ENCODE results near the gene RBM45.
"Not testable (repeated sequence)": the region's sequence is repeated elsewhere in the genome, so short reads cannot be mapped to it uniquely, and the experiment has no call there.

RBM45 gene, protein sequence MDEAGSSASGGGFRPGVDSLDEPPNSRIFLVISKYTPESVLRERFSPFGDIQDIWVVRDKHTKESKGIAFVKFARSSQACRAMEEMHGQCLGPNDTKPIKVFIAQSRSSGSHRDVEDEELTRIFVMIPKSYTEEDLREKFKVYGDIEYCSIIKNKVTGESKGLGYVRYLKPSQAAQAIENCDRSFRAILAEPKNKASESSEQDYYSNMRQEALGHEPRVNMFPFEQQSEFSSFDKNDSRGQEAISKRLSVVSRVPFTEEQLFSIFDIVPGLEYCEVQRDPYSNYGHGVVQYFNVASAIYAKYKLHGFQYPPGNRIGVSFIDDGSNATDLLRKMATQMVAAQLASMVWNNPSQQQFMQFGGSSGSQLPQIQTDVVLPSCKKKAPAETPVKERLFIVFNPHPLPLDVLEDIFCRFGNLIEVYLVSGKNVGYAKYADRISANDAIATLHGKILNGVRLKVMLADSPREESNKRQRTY

DNA sequence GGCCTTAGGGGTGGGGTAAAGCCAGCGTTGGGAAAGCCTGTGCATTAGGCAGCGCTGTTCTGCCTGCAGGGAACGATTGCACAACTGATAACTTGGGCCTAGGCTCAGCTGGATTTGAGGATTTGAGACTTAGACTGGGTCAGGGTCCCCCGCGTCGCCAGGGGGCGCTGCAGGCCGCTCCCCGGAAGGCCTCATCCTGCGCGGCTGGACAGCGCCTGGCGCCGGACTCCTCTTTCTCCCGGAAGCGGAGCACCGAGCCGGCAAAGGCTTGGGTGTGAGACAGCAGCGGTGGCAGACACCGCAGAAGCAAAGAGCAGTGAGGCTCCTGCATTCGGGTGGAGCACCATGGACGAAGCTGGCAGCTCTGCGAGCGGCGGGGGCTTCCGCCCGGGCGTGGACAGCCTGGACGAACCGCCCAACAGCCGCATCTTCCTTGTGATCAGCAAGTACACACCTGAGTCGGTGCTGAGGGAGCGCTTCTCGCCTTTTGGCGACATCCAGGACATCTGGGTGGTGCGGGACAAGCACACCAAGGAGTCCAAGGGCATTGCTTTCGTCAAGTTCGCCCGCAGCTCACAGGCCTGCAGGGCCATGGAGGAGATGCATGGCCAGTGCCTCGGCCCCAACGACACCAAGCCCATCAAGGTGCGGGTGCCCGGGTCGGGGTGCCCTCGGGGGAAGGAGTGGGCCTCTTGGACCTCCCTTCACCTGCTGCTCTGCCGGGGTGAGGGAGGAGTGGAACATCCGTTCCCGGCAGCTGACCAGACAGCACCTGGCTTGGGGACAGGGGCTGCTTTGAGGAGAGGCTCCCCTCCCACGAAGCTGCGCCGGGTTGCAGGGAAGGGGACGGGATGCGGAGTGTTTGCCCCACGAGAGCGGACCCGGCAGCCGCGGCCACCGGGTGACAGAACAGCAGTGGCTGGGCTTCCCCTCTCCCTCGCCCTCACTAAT is at the start of gene RBM45:
TSS of gene RBM45 (plus strand) at position 236 of the 951 bp plus-strand sequence. CDS start at position 346, 110 bp downstream.
- peak; percentile 98 for DNase-seq (ENCODE audit: low spot score)

DNA sequence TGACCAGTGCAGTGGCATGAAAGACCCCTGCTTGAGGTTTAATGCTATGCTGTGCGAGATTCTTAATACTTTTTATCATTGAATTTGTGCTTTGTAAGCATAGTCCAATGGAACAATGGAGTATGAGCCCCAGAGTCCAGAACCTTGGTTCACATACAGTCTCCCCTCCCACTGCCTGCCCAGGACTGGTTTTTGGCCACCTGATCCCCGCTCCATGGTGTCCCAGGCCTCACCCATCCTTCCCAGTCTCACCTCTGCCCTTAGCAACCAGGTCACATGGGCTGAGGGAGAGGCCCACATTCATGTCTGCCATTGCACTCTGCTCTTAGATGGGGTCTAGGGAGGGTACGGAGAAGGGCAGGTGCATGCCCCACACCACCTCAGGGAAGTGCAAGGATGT is 45.9 kb upstream of the RBM45 start:
- no peak for DNase-seq (ENCODE audit: low spot score)

DNA sequence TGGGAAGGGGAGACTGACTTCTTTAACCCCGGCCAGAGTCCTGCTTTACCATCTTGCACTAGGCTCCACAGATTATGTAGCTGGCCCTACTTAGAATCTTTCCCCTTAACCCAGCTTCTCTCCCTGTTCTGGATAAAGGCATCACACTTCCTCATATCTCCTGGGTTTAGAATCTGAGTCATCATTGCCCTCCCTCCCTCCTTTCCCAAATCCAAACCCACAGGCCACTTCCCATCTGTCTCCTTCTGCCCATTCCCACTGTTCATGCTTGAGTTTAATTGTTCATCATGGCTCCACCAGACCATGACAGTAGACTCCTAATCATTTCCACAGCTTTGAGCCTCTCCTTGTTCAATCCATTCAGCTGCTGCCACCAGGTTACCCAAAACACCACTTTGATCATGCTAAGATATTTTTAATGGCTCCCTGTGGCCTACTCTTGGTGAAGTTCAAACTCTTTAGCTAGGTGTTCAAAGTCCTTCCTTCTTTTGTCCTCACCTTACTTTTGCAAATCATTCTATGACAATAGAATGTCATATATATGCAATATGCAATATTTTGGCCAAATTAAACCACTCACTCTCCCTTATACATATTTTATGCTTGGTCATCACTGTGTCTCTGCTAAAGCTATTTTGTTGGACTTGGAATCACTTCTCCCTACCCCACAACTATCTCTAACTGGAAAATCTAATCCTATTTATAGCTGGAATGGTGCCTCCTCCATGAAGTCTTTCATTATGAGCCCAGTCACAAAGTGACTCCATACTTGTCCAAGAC is 45.2 kb upstream of the RBM45 start:
- no peak for DNase-seq (ENCODE audit: low spot score)

DNA sequence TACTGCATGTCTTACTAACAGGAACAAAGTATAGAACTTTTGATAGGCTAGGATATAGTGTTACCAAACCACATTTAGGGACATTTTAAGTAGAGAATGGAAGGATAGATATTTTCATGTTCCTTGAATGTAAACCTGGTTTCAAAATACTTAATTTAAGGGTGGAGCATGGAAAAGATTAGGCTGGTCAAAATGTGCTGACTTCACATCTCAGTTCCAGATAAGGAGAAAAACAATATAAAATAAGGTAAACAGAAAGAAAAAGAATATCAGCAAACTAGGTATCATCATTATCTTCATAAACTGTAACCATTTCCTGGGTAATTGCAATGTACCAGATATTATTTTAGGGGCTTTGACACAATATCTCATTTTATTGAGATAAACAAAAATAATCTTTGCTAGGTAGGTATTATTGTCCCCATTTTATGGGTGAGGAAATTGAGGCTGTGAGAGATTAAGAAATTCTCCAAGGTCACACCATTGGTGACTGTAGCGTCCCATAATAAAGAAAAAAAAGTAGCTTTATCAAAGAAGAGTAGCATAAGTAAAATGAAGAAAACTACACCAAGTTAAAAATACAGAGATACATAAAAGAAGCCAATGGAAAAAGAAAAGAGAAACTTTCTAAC is 43.3 kb upstream of the RBM45 start:
- DNase-seq (ENCODE audit: low spot score), result no peak

DNA sequence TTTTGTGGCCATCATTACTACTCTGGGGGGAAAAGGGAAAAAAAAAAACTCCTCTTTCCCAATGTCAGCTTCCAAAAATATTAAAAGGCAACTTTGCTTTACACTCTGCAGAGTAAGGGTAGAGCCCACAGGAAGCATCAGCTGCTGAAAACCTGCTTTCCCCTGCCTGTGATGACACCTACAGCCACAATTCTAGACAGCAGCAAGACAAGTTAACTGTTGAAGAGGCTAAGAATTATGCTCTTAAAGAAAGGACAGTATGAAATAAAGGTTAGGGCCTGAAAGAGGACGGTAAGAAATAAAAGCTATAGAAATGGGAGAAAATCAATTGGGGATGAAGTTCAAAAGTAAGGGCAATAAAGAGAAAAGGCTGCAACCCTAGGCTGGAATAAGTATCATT is 42.7 kb upstream of the RBM45 start:
- no peak for DNase-seq (ENCODE audit: low spot score)

DNA sequence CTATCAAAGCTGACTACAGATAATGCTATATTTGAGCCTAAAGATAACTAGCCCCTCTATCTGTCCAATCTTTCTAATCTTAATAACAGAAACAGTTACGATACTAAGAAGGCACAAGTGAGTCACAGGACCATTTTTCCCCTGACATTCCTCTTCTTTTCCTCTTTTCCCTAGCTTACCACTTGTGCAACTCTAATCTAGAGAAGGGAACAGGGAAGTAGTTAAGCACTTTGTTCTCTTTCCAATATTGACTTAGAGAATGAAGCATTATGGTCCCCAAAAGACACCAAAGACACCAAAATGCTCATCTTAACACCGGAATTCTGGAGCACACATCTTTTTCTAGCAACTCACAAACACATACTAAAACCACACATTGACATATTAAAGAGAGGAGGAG is 41.4 kb upstream of the RBM45 start:
- DNase-seq (ENCODE audit: low spot score), result no peak

DNA sequence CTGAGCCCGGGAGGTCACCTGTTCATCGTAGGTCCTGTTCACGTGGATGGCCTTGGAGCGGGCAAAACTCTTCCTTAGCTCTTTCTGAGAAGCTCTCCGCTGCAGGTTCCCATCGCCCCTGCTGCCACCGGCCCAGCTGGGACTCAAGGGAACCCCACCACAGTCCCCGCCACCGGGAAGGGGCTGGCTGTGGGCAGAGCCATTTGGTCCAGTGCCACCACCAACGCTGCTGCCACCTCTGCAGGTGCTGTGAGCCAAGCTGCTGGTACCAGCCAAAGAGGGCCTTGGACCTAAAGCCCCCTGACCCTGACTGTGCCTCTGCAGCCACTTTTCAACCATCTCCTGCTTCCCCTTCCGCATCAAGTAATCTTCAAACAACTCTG is 40.2 kb upstream of the RBM45 start:
- DNase-seq (ENCODE audit: low spot score), result no peak

DNA sequence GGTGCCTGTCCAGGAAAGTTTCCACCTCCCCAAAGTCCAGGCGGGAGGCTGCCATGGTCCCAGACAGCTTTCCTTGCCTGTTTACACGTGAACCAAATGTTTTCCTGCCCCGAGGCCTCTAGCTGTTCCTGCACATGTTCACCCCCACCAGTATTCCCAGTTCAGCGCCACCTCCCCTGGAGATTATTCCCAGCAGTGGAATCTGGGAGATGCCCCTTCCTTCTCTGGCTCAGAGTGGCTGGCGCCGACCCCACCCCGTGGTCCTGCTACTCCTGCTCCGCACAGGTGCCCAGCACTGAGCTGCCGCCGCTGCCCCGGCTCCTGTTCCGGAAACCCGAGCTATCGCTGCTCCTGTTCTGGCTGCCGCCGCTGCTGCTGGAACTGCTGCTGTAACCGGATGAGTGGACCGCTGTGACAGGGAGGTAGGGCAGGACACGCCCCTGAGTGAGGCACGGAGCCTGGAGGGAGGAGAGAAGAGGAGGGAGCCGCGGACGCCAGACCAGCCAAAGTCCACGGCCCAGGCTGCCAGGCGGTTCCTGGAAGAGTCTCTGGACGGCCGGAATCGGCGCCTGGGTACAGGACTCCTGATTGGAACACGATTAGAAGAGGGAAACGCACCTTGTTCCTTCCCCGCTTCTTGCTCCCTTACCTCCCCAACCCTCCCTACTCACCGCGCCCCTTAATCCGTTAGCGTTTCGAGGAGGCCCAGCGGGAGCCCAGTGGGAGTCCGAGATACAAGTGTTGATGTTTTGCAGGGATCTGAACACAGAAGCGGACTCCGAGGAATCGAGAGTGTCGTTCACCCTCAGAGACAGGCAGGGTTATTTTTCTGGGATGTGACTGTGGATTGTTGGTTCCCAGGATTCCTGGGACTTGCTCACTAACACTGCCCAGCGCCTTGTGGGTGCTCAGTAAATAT is 39.6 kb upstream of the RBM45 start, which contains the start of gene PDE11A:
TSS of gene PDE11A (minus strand) at position 395 of the 919 bp plus-strand sequence. CDS start at position 55, 340 bp downstream.
- peak; percentile 84 for DNase-seq (ENCODE audit: low spot score)

DNA sequence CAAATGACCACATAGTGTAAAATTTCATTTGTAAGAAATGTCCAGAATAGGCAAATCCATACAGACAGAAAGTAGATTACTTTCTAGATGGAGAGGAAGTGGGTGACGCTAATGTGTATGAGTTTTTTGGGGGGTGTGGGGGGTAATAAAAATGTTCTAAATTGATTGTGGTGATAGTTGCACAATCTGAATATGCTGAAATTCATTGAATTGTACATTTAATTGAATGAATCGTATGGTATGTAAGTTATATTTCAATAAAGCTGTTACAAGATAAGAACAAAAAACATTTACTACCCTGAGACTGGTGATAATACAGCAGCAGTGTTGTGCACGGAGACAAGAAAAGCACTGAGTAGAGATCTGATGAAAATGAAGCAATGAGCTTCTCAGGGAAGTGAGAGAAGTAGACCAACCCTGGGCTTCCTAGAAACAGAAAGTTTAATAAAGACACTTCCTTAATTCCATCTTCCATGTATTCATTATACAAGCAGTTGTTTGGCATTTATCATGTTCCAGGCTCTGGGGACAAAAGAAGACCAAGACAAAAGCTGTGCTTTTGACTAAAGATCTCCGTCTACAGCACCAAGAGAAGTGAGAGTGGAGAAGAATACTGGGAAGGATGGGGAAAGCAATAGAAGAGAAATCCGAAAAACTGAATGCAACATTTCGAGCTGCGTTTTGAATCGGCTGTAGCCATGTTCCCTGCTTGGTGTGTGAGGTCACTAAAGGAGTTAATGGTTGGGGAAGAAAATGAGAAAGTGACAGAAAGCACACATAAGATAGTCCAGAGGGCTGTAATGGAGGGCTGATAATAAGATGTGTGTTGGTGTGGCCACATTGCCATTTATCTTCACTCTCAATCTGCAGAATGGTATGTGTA is 37.9 kb upstream of the RBM45 start:
- DNase-seq (ENCODE audit: low spot score), result no peak

DNA sequence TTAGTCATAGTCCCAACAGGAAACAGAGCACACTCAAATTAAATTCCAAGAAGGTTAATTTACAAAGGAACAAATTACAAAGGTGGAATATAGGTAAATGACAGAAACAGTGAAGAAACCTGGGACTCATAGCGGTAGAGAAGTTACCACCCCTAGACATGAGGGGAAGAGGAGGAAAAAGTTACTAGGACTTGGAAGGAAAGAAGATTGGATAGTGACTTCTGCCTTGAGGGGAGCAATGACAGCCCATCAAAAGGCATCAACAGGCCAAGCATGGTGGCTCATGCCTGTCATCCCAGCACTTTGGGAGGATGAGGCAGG is 37.3 kb upstream of the RBM45 start:
- no peak for DNase-seq (ENCODE audit: low spot score)

DNA sequence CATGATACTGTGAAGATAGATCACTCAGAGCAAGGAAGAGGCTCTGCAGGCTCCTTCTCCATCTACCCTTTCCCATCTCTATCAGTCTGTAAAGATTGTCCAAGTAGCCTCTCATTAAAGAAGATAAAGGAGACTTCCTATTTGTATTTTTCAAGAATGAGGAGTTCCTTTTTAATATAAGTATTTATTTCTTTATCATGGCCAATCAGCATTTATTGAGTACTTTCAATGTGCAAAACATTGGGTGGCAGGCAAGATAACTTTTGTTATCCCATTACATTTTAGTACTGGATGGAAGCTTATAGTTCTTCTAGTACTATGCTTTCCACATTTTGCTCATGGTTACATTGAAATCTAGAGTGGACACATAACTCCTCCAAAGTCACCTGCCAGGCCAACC is 36.1 kb upstream of the RBM45 start:
- DNase-seq (ENCODE audit: low spot score), result no peak

DNA sequence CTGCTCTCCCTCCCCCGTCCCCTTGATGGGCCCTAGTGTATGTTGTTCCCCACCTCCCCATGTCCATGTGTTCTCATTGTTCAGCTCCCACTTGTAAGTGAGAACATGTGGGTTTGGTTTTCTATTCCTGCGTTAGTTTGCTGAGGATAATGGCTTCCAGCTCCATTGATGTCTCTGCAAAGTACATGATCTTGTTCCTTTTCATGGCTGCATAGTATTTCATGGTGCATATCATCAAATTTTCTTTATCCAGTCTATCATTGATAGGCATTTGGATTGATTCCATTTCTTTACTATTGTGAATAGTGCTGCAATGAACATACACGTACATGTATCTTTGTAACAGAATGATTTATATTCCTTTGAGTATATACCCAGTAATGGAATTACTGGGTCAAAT is 33.0 kb upstream of the RBM45 start:
- not testable (repeated sequence) for DNase-seq (ENCODE audit: low spot score)

DNA sequence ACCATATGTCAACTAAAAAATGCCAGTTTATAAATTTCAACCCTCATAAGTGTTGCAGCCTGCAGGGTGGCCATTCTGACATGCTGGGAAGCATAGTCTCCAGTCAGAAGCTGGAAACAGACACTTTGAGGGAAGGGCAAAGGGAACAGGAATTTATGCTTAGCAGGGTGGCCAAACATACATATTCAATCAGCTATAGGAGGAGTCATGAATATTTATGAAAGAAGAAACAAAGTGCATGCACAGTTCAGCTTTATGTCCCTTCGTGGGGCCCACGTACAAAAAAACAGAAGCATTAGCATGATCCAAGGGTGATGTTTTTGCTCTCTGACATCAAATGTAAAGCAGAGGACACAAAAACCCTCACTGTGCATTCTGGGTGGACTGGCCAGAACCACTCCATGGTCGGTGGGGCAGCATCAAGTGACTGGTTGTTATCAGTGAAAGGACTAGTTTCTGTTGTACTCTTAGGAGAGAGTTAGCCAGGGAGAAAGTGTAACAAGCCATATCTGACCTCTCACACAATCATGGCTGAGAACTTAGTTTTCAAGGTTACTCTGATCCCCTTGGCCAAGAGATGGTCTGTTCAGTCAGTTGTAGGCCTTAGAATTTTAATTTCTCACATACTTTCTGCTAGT is 29.7 kb upstream of the RBM45 start:
- DNase-seq (ENCODE audit: low spot score), result no peak

DNA sequence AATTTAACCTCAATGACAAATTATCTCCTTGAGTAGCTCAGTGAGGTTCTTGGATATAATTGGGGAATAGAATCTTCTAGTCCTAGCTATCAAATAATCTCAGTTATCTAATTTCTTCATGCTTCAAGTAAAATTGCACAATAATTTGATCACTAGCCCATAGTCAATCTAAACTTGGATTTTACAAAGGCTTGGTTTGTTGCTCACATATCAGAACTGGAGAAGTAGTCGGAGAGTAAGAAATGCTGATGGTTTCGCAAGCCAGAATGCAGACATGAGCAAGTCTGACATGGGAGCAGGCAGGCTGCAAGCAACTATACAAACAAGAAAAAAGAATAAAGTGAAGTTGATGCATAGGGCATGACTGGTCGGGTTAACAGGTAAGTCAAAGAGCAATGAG is 28.0 kb upstream of the RBM45 start:
- DNase-seq (ENCODE audit: low spot score), result no peak

DNA sequence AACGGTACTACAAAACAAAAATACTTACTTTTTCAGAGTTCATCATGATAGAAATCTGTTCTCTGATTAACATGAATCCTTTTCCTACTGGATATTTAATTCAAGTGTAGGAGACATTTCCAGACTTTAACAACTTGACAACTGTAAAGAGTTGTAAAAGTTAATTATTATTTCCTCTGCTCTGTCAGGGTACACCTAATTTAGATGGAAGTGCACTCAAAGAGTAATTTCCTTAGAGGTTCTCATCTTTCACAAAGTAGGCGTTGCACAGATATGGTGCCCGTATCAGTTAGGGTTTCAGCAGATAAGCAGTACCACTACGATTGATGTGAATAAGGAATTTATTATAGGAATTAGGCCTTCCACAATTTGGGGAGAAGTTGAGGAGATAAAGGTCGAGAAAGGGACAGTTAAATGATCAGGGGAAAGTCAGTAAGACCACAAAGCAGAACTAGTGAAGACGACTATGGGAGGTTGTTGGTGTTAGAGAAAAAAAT is 23.4 kb upstream of the RBM45 start:
- DNase-seq (ENCODE audit: low spot score), result no peak

DNA sequence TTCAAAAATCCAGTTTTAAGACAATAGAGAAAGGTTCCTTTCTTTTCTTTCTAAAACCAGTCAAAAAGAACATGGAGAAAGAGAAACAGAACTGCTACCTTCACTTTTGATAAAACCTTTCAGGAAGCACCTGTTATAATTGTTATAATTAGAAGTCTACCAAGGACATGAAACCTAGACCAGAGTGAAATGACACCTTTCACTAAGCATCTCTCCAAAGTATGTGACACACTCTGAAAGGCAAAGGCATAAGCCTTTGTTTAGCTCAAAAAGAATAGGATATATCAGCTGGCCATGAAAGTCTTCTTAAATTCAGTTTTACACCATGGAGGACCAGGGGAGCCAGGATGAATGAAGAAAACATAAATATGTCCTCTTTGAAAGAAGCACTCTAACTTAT is 18.8 kb upstream of the RBM45 start:
- DNase-seq (ENCODE audit: low spot score), result no peak

DNA sequence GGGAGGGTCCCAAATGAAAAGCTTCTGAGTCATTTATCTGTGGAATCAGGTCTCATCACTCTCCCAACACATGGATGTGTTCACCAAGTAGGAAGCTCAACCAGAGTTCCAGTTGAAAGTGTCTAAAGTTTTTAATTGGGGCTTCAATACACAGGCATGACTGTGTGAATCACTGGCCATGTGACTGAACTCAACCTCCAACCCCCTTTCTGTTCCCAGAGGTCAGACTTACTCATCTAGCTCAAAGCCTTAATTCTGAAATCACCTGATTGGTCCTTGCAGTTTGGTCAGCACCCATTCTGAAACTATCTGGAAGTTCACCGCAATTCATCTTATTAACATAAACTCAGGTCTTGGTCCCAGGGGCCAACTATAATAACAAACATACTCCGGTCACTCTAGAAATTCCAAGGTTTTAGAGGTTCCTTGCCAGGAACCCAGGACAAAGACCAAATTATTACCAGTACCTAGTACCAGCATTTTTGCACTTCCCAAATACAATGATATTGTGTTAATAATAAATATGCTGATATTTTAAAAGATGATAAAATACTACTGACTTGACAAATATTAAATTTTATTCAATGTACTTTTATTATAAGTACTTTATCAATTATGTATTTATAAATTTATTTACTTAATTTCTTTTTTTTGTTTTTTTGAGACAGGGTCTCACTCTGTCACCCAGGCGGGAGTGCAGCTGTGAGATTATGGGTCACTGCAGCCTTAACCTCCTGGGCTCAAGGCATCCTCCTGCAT is 10.7 kb upstream of the RBM45 start:
- DNase-seq (ENCODE audit: low spot score), result no peak

DNA sequence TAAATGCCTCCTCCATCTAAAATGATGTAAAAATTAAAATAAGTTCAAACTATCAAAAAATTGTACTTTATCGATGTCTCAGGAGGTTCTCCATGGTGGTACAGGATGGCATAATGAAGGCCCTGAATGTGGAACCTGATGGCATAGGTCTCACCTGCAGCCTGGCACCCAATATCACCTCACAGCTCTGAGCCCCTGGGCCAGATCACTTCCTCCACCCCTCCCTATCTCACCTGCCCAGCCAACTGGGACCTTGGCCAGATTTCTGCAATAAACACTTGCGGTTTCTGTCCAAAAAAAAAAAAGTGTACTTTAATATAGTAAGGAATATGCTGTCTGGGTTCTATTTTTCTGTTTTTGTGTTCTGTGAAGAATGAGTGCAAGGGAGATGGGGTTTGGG is 6.7 kb upstream of the RBM45 start:
- DNase-seq (ENCODE audit: low spot score), result no peak
